Thoracic aorta (tissue), 2 donors: ENCODE data around the gene FBN2. TPM values are rescaled to one million over a fixed set of nuclear protein-coding genes. Genes with fewer than 3 reads are reported as not detected.

Experiments used
- ATAC-seq: fragments of 150-250 bp; one replicate; pipeline ENCODE4 v1.8.0; 2017; ENCODE audit warnings: low read depth; ENCODE audit not compliant: insufficient number of reproducible peaks, low FRiP score
- DNase-seq: peaks from one replicate; pipeline ENCODE4 v3.0.0-alpha.2; 2020; ENCODE audit warnings: low spot score
- H3K27ac ChIP-seq, 2 donors: fragments of 200-600 bp; sonication (generic); 1 replicate in 1 of 2; 2 replicates in 1 of 2; pipeline ENCODE4 v1.5.1; 2016; ENCODE audit warnings: mild to moderate bottlenecking in 2 of 2, moderate library complexity in 2 of 2
- H3K27me3 ChIP-seq: fragments of 200-600 bp; sonication (generic); replicated peaks from 2 replicates; pipeline ENCODE4 v1.6.0; 2016; ENCODE audit warnings: mild to moderate bottlenecking; ENCODE audit not compliant: insufficient read depth
- H3K36me3 ChIP-seq: fragments of 200-600 bp; sonication (generic); one replicate; pipeline ENCODE4 v1.5.1; 2016
- H3K4me1 ChIP-seq, 2 donors: fragments of 200-600 bp; sonication (generic); 1 replicate in 1 of 2; 2 replicates in 1 of 2; pipeline versions ENCODE4 v1.5.1 to v1.6.0; 2016; ENCODE audit warnings: low read depth in 2 of 2, mild to moderate bottlenecking in 1 of 2; ENCODE audit not compliant: control insufficient read depth in 1 of 2
- H3K4me3 ChIP-seq: fragments of 200-600 bp; sonication (generic); 2 replicates; pipeline ENCODE4 v1.5.1; 2016; ENCODE audit warnings: mild to moderate bottlenecking
- H3K9me3 ChIP-seq: fragments of 200-600 bp; sonication (generic); 2 replicates; pipeline ENCODE4 v1.5.1; 2016
- total RNA-seq, 2 donors: library from RNA; depleted of rRNA; stranded (reverse); fragments of >200 nt; gene quantifications; one replicate each; pipeline versions ENCODE4 v1.1.0 to v1.2.3, GENCODE V29; 2016
- TF ChIP-seq, protein P1 (sequence below): fragments of 200-600 bp; sonication (generic); IDR thresholded peaks from one replicate; pipeline ENCODE4 v1.5.1; 2019; ENCODE audit warnings: antibody characterized with exemption

FBN2 gene
- total RNA-seq, 2 donors from 2014 or later = 0.68 to 5.8 TPM

DNA sequence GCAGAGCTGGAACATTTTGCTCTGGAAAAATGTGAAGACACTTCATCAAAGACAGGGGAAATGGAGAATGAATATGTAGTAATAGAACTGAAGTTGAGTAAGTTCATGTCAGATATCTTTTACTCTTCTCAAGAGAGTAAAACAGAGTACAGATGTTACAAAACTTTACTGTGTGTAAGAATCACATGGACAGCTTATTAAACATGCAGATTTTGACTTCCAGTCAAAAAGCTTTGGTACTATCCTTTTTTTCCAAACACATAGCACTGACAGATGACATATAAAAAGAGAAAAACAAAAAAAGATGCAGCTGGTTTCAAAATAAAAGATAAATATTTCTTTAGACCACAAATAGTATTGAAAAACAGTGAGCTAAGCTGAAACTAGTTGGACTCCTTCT, 115.4 kb downstream of the FBN2 start:
- H3K36me3 ChIP-seq = peaks cover 3% of the 10 kb centered on the region
- no peak for DNase-seq
- no peak overlapping the region for H3K27ac ChIP-seq
- peaks cover 0 to 6% of the 10 kb centered on the region in 2 donors for H3K4me1 ChIP-seq
- H3K27me3 ChIP-seq = no peaks in the 10 kb centered on the region
- TF ChIP-seq, protein P1, sequence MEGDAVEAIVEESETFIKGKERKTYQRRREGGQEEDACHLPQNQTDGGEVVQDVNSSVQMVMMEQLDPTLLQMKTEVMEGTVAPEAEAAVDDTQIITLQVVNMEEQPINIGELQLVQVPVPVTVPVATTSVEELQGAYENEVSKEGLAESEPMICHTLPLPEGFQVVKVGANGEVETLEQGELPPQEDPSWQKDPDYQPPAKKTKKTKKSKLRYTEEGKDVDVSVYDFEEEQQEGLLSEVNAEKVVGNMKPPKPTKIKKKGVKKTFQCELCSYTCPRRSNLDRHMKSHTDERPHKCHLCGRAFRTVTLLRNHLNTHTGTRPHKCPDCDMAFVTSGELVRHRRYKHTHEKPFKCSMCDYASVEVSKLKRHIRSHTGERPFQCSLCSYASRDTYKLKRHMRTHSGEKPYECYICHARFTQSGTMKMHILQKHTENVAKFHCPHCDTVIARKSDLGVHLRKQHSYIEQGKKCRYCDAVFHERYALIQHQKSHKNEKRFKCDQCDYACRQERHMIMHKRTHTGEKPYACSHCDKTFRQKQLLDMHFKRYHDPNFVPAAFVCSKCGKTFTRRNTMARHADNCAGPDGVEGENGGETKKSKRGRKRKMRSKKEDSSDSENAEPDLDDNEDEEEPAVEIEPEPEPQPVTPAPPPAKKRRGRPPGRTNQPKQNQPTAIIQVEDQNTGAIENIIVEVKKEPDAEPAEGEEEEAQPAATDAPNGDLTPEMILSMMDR = no peak
- ATAC-seq = no peak
- H3K4me3 ChIP-seq = no peak overlapping the region
- no peaks in the 10 kb centered on the region for H3K9me3 ChIP-seq

DNA sequence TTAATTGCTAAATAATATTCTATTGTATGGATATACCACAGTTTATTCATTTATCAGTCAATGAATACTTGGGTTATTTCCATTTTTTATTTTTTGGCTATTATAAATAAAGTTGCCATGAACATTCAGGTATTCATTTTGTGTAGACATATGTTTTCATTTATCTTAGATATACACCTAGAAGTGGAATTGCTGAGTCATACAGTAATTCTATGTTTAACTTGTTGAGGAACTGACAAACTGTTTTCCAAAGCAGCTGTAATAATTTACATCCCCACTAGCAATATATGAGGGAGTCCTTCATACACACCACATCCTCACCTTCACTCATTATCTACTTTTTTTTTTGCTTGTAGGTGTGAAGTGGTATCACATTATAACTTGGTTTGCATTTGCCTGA, 123.6 kb downstream of the FBN2 start:
- Histone ChIP-seq H3K4me3 (no peak overlapping the region), H3K4me1 (no peaks in the 10 kb centered on the region), H3K27ac (no peak overlapping the region), H3K9me3 (no peaks in the 10 kb centered on the region), H3K36me3 (no peaks in the 10 kb centered on the region), H3K27me3 (no peaks in the 10 kb centered on the region)
- ATAC-seq (no peak), DNase-seq (no peak)
- TF ChIP-seq, protein P1 = no peak

- no peaks in the 10 kb centered on the region for H3K36me3 ChIP-seq
- H3K27me3 ChIP-seq = no peaks in the 10 kb centered on the region
- TF ChIP-seq, protein P1 = no peak
- DNase-seq (no peak), ATAC-seq (no peak)
- H3K9me3 ChIP-seq = no peaks in the 10 kb centered on the region
- H3K27ac ChIP-seq = no peak overlapping the region
- H3K4me3 ChIP-seq = no peak overlapping the region
- no peaks in the 10 kb centered on the region for H3K4me1 ChIP-seq
Observed at GRCh38 chr5:128413356-128413755, 124.7 kb downstream of the FBN2 start.

- ATAC-seq = no peak
- H3K27me3 ChIP-seq = no peaks in the 10 kb centered on the region
- TF ChIP-seq, protein P1 = no peak
- no peak overlapping the region for H3K27ac ChIP-seq
- H3K4me1 ChIP-seq = no peaks in the 10 kb centered on the region
- no peaks in the 10 kb centered on the region for H3K36me3 ChIP-seq
- no peaks in the 10 kb centered on the region for H3K9me3 ChIP-seq
- H3K4me3 ChIP-seq = no peak overlapping the region
- DNase-seq = no peak
Observed at GRCh38 chr5:128412145-128412930, 125.7 kb downstream of the FBN2 start.

DNA sequence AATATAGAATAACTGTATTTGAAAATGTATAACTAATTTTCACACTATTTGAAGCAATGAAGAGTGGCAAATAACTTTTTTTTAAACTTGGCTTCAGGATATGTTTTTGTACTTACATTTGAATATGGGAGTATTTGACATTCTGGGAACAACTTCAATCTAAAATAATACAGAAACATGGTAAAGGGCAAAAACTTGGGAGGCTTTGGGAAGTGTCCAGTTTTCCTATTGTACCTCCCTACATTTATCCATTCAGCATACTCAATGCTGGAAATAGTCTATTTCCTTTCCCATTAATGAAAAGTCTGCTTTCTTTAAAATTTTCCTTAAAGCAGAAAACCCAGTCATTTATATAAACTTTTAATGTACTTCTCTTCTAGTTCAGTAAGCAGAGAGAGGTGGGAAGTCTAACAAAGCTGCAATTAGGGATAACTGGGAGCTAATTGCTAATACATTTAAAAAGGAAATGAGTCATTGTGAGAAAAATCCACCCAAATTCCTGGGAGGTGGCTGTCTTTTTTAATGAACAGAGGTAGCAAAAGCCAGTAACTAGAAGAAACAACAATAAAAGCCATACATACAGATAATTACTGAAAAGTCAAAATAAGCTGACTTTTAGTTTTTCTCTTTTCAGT, 128.8 kb downstream of the FBN2 start:
- no peaks in the 10 kb centered on the region for H3K36me3 ChIP-seq
- DNase-seq (no peak), ATAC-seq (no peak)
- H3K4me1 ChIP-seq = no peaks in the 10 kb centered on the region
- H3K27me3 ChIP-seq = no peaks in the 10 kb centered on the region
- no peak overlapping the region for H3K4me3 ChIP-seq
- no peaks in the 10 kb centered on the region for H3K9me3 ChIP-seq
- TF ChIP-seq, protein P1 = no peak
- H3K27ac ChIP-seq = no peak overlapping the region
